Measurements from ENCODE around the gene NBPF4. TPM values are rescaled to one million over a fixed set of nuclear protein-coding genes. Genes with fewer than 3 reads are reported as not detected.
"Not testable (repeated sequence)": the region's sequence is repeated elsewhere in the genome, so short reads cannot be mapped to it uniquely, and the experiment has no call there.

Gene NBPF4
- polyA plus RNA-seq, 1 donor from 2014 or later = not detected

DNA sequence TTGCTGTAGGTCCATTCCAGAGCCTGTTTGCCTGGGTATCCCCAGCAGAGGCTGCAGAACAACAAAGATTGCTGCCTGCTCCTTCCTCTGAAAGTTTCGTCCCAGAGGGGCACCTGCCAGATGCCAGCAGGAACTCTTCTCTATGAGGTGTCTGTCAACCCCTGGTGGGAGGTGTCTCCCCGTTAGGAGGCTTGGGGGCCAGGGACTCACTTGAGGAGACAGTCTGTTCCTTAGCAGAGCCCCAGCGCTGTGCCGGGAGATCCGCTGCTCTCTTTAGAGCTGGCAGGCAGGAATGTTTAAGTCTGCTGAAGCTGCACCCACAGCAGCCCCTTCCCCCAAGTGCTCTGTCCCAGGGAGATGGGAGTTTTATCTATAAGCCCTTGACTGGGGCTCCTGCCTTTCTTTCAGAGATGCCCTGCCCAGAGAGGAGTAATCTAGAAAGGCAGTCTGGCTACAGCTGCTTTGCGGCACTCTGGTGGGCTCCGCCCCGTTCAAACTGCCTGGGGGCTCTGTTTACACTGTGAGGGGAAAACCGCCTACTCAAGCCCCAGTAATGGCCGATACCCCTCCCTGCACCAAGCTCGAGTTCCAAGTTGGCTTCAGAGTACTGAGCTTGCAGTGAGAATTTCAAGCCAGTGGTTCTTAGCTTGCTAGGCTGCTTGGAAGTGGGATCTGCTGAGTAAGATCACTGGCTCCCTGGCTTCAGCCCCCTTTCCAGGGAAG lies 35.0 kb downstream of the NBPF4 start:
- no peaks in the 10 kb centered on the region for H3F3A ChIP-seq (ENCODE audit: insufficient read depth, low read length, poor library complexity, severe bottlenecking)
- H3K79me2 ChIP-seq (replicated peaks; ENCODE audit: insufficient read depth, low read length) = no peaks in the 10 kb centered on the region
- no peak for TF ChIP-seq RAD21 (conservative IDR thresholded peaks at IDR 0.05)
- TF ChIP-seq CTCF (IDR thresholded peaks at IDR 0.05; ENCODE audit: poor library complexity, severe bottlenecking) = no peak
- no peak for TF ChIP-seq TAF1 (IDR thresholded peaks at IDR 0.05; ENCODE audit: low read depth)
- TF ChIP-seq EZH2 (IDR thresholded peaks at IDR 0.05; ENCODE audit: borderline replicate concordance, insufficient read depth, low read length, poor library complexity, severe bottlenecking) = no peak
- TF ChIP-seq EP300 (conservative IDR thresholded peaks at IDR 0.05; ENCODE audit: poor library complexity, severe bottlenecking) = no peak
- TF ChIP-seq MXI1 (conservative IDR thresholded peaks at IDR 0.05; ENCODE audit: poor library complexity, severe bottlenecking) = no peak
- no peak for TF ChIP-seq POLR2AphosphoS5 (IDR thresholded peaks at IDR 0.05)
- no peaks in the 10 kb centered on the region for H4K20me1 ChIP-seq (ENCODE audit: insufficient read depth)
- no peaks in the 10 kb centered on the region for H3K9me3 ChIP-seq (ENCODE audit: low read length)
- H3K36me3 ChIP-seq (ENCODE audit: insufficient read depth, low read length) = no peaks in the 10 kb centered on the region
- H3K27me3 ChIP-seq (ENCODE audit: insufficient read depth, low read depth, low read length) = no peaks in the 10 kb centered on the region
- no peaks in the 10 kb centered on the region for H3K9me2 ChIP-seq (ENCODE audit: insufficient read depth, low read length)
- H3K4me3 ChIP-seq (ENCODE audit: low read length) = no peak overlapping the region
- H3K9ac ChIP-seq (ENCODE audit: low read length) = no peak overlapping the region
- no peak overlapping the region for H2AFZ ChIP-seq (ENCODE audit: low read depth, low read length)
- H3K27ac ChIP-seq (ENCODE audit: low read length) = no peak overlapping the region
- H3K4me2 ChIP-seq (ENCODE audit: low read length) = no peak overlapping the region

GRCh38 chr1:108203582-108203981 lies 40.3 kb downstream of the NBPF4 start:
- peaks cover 13% of the 10 kb centered on the region for H3K79me2 ChIP-seq (replicated peaks; ENCODE audit: insufficient read depth, low read length)
- H3K4me2 ChIP-seq (ENCODE audit: low read length); H3K4me3 ChIP-seq (ENCODE audit: low read length); H3K36me3 ChIP-seq (ENCODE audit: insufficient read depth, low read length); H3K9me2 ChIP-seq (ENCODE audit: insufficient read depth, low read length); H3K9ac ChIP-seq (ENCODE audit: low read length); H3K27ac ChIP-seq (ENCODE audit: low read length); H4K20me1 ChIP-seq (ENCODE audit: insufficient read depth); H2AFZ ChIP-seq (ENCODE audit: low read depth, low read length); H3K9me3 ChIP-seq (ENCODE audit: low read length); H3K27me3 ChIP-seq (ENCODE audit: insufficient read depth, low read depth, low read length); H3F3A ChIP-seq (ENCODE audit: insufficient read depth, low read length, poor library complexity, severe bottlenecking): not testable (repeated sequence)

DNA sequence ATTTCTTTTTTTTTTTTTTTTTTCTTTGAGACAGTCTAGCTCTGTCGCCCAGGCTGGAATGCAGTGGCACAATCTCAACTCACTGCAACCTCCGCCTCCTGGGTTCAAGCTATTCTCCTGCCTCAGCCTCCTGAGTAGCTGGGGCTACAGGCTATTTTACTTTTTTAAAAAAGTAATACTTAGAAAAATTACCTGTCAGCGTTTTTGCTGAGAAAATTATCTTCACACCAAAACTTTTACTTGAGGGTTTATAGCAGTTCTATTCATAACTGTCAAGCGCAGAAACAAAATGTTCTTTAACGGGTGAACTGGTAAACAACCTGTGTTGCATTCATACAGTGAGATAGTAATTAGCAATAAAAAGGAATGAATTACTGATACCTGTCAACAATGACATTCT lies 42.2 kb downstream of the NBPF4 start:
- H3K9ac ChIP-seq (ENCODE audit: low read length) = no peak overlapping the region
- no peak overlapping the region for H3K4me3 ChIP-seq (ENCODE audit: low read length)
- TF ChIP-seq MXI1 (conservative IDR thresholded peaks at IDR 0.05; ENCODE audit: poor library complexity, severe bottlenecking) (no peak), POLR2AphosphoS5 (IDR thresholded peaks at IDR 0.05) (no peak), TAF1 (IDR thresholded peaks at IDR 0.05; ENCODE audit: low read depth) (no peak), SMC3 (conservative IDR thresholded peaks at IDR 0.05; ENCODE audit: poor library complexity) (no peak)
- no peak overlapping the region for H3K4me2 ChIP-seq (ENCODE audit: low read length)
- peaks cover 4% of the 10 kb centered on the region for H3F3A ChIP-seq (ENCODE audit: insufficient read depth, low read length, poor library complexity, severe bottlenecking)
- H3K9me3 ChIP-seq (ENCODE audit: low read length) = no peaks in the 10 kb centered on the region
- no peaks in the 10 kb centered on the region for H3K27me3 ChIP-seq (ENCODE audit: insufficient read depth, low read depth, low read length)
- H3K9me2 ChIP-seq (ENCODE audit: insufficient read depth, low read length) = no peaks in the 10 kb centered on the region
- no peak overlapping the region for H3K27ac ChIP-seq (ENCODE audit: low read length)
- no peak overlapping the region for H2AFZ ChIP-seq (ENCODE audit: low read depth, low read length)
- H3K79me2 ChIP-seq (replicated peaks; ENCODE audit: insufficient read depth, low read length) = peaks cover 31% of the 10 kb centered on the region
- H4K20me1 ChIP-seq (ENCODE audit: insufficient read depth) = no peaks in the 10 kb centered on the region
- no peaks in the 10 kb centered on the region for H3K36me3 ChIP-seq (ENCODE audit: insufficient read depth, low read length)

Measured in neural cell (in vitro differentiated cells).